LHCN-M2 (cell line): Measurements from ENCODE around the gene PRAMEF12. TPM values are rescaled to one million over a fixed set of nuclear protein-coding genes. Genes with fewer than 3 reads are reported as not detected.
"Not testable (repeated sequence)": the region's sequence is repeated elsewhere in the genome, so short reads cannot be mapped to it uniquely, and the experiment has no call there.

Source experiments
- DNase-seq: peaks from one replicate; pipeline ENCODE4 v3.0.0-alpha.2; 2012; ENCODE audit warnings: low read depth
- total RNA-seq: library from RNA; depleted of rRNA; stranded (reverse); fragments of >200 nt; gene quantifications from 2 replicates; pipeline ENCODE4 v1.2.3, GENCODE V29; 2014

The PRAMEF12 gene
- total RNA-seq, 1 experiment from 2014 or later = not detected

- no peak for DNase-seq
These were observed 2.9 kb upstream of the PRAMEF12 start for GRCh38 chr1:12770620-12771019.

GRCh38 chr1:12771186-12771585, 2.4 kb upstream of the PRAMEF12 start:
- DNase-seq = no peak

GRCh38 chr1:12772520-12772919, 1.0 kb upstream of the PRAMEF12 start:
- no peak for DNase-seq

- DNase-seq = no peak
These were observed 1.3 kb downstream of the PRAMEF12 start for GRCh38 chr1:12774801-12775345.

- DNase-seq = no peak
These were observed 1.9 kb downstream of the PRAMEF12 start for GRCh38 chr1:12775443-12775842.

- no peak for DNase-seq
These were observed 3.4 kb downstream of the PRAMEF12 start for GRCh38 chr1:12776801-12777557.

- DNase-seq = no peak
These were observed 4.5 kb downstream of the PRAMEF12 start for GRCh38 chr1:12778061-12778460.

- DNase-seq = no peak
These were observed 5.4 kb downstream of the PRAMEF12 start for GRCh38 chr1:12778907-12779306.

GRCh38 chr1:12781488-12781887, 8.0 kb downstream of the PRAMEF12 start:
- not testable (repeated sequence) for DNase-seq

- peak; percentile 4 for DNase-seq
These were observed 10.2 kb downstream of the PRAMEF12 start for GRCh38 chr1:12783783-12784182.

GRCh38 chr1:12784729-12785128, 11.2 kb downstream of the PRAMEF12 start:
- DNase-seq = not testable (repeated sequence)

- not testable (repeated sequence) for DNase-seq
These were observed 17.6 kb downstream of the PRAMEF12 start, which contains the start of gene PRAMEF1 for GRCh38 chr1:12791097-12791496. PRAMEF1 (plus strand) TSS chr1:12791397; CDS start chr1:12793228, 1,831 bp downstream.

- no peak for DNase-seq
These were observed 25.4 kb downstream of the PRAMEF12 start for GRCh38 chr1:12798911-12799310.

- DNase-seq = no peak
These were observed 26.2 kb downstream of the PRAMEF12 start for GRCh38 chr1:12799730-12800129.

- DNase-seq = no peak
These were observed 36.4 kb downstream of the PRAMEF12 start for GRCh38 chr1:12809933-12810332.

- no peak for DNase-seq
These were observed 37.3 kb downstream of the PRAMEF12 start for GRCh38 chr1:12810691-12811408.

- DNase-seq = no peak
These were observed 37.9 kb downstream of the PRAMEF12 start for GRCh38 chr1:12811409-12811784.

GRCh38 chr1:12819061-12819460, 45.5 kb downstream of the PRAMEF12 start:
- not testable (repeated sequence) for DNase-seq
